Ishikawa (cell line): ENCODE results near the gene EGF.

Source experiments
- CEBPB ChIP-seq: IDR thresholded peaks from 2 replicates; pipeline ENCODE4 v1.6.1; 2012
- EGR1 ChIP-seq: IDR thresholded peaks from 2 replicates; pipeline ENCODE4 v1.6.1; 2012
- EP300 ChIP-seq: IDR thresholded peaks from 2 replicates; pipeline ENCODE4 v1.6.1; 2012; ENCODE audit warnings: borderline replicate concordance
- FOXM1 ChIP-seq: IDR thresholded peaks from 2 replicates; pipeline ENCODE4 v1.6.1; 2012; ENCODE audit warnings: low read depth, borderline replicate concordance
- NFIC ChIP-seq: IDR thresholded peaks from 2 replicates; pipeline ENCODE4 v1.6.1; 2012
- TAF1 ChIP-seq: IDR thresholded peaks from 2 replicates; pipeline ENCODE4 v1.6.1; 2012; ENCODE audit warnings: low read depth, mild to moderate bottlenecking
- YY1 ChIP-seq: IDR thresholded peaks from 2 replicates; pipeline ENCODE4 v1.6.1; 2012; ENCODE audit warnings: low read depth

GRCh38 chr4:109945056-109945455 is 32.4 kb downstream of the EGF start:
- TF ChIP-seq EP300 (no peak), TAF1 (no peak), YY1 (no peak), NFIC (no peak), CEBPB (no peak), EGR1 (no peak), FOXM1 (no peak)
